Measurements from ENCODE around the gene RANBP3. TPM values are rescaled to one million over a fixed set of nuclear protein-coding genes. Genes with fewer than 3 reads are reported as not detected.
A peak's percentile ranks its signal among the peaks of the same experiment; 100 is the strongest.

Gene RANBP3
- total and polyA plus RNA-seq, 2 of the 8 experiments (the other 6 are each of a cell fraction or from before 2014, with no cell fraction given), result 95.4 to 122 TPM

GRCh38 chr19:6020166-6020882 lies 42.4 kb upstream of the RANBP3 start:
- Histone ChIP-seq H3K4me3 (ENCODE audit: extremely low read depth in 1 of 4, insufficient read depth in 2 of 4, low read depth in 3 of 4, low read length in 4 of 4) (no peak overlapping the region), H2BK15ac (ENCODE audit: low read length) (no peak overlapping the region), H4K8ac (ENCODE audit: extremely low read depth, insufficient read depth, low read length) (no peak overlapping the region), H2BK5ac (ENCODE audit: low read depth, low read length) (no peak overlapping the region), H2AFZ (ENCODE audit: low read length) (no peak overlapping the region), H3K9ac (replicated peaks in 1 of 4; ENCODE audit: extremely low read depth in 1 of 4, low read depth in 3 of 4, low read length in 3 of 4) (peak overlapping the region in 1 of 4 experiments; percentile 29; a peak in 1 of 7 replicates), H2BK120ac (replicated peaks; ENCODE audit: low read depth, low read length) (no peak overlapping the region), H3K27ac (ENCODE audit: low read depth, low read length) (no peak overlapping the region), H3K4me1 (replicated peaks in 1 of 4; ENCODE audit: control insufficient read depth in 3 of 4, insufficient read depth in 4 of 4, low read length in 3 of 4) (peaks cover 0 to 6% (median 0%) of the 10 kb centered on the region in 4 experiments; a peak in 2 of 7 replicates), H2AK5ac (ENCODE audit: low read depth, low read length) (no peak overlapping the region), H3K14ac (ENCODE audit: insufficient read length) (no peak overlapping the region), H3K36me3 (ENCODE audit: control insufficient read depth in 2 of 4, insufficient read depth in 4 of 4, low read length in 3 of 4) (no peaks in the 10 kb centered on the region), H4K5ac (ENCODE audit: insufficient read length, low read depth, low read length) (no peak overlapping the region), H3K18ac (ENCODE audit: extremely low read depth, low read length) (no peak overlapping the region), H3K79me2 (ENCODE audit: control insufficient read depth in 1 of 2, insufficient read depth in 2 of 2, low read length in 2 of 2) (no peaks in the 10 kb centered on the region), H4K91ac (replicated peaks; ENCODE audit: insufficient read length, low read length) (no peak overlapping the region), H4K20me1 (replicated peaks in 1 of 2; ENCODE audit: control insufficient read depth in 1 of 2, insufficient read depth in 2 of 2, low read length in 2 of 2) (no peaks in the 10 kb centered on the region), H3K23ac (ENCODE audit: insufficient read length) (no peak overlapping the region), H2BK12ac (ENCODE audit: low read depth, low read length) (no peak overlapping the region), H3K23me2 (ENCODE audit: low read depth, low read length) (no peaks in the 10 kb centered on the region), H3K56ac (replicated peaks; ENCODE audit: insufficient read length, low read depth, low read length) (no peak overlapping the region), H3K27me3 (replicated peaks in 1 of 4; ENCODE audit: control insufficient read depth in 3 of 4, extremely low read depth in 1 of 4, insufficient read depth in 3 of 4, low read length in 3 of 4) (peaks cover 0 to 4% (median under 1%) of the 10 kb centered on the region in 4 experiments; a peak in 4 of 7 replicates), H3K9me3 (ENCODE audit: insufficient read depth in 2 of 2, low read depth in 1 of 2, low read length in 1 of 2) (no peaks in the 10 kb centered on the region), H3K4ac (replicated peaks; ENCODE audit: insufficient read length, low read depth, low read length) (no peak overlapping the region), H2BK20ac (ENCODE audit: low read length) (no peak overlapping the region), H3K4me2 (ENCODE audit: insufficient read depth in 1 of 2, low read depth in 2 of 2, low read length in 2 of 2) (no peak overlapping the region), H3K79me1 (ENCODE audit: low read depth, low read length) (no peaks in the 10 kb centered on the region)
- 83% methylated on average over 20 of the region's 20 CpGs; no CpG with 5 or more reads in 1 of the 2 experiments for WGBS, 2 experiments (ENCODE audit: extremely low coverage in 1 of 2, insufficient coverage in 1 of 2, insufficient read length in 1 of 2, insufficient replicate concordance in 2 of 2, low coverage in 1 of 2, low lambda C conversion rate in 2 of 2, missing lambda C conversion rate in 1 of 2)
- FAIRE-seq (no peak), DNase-seq (ENCODE audit: low read depth in 1 of 2, low spot score in 2 of 2) (no peak)
- POLR2A ChIA-PET (ENCODE audit: partially characterized antibody), result interaction anchor here (1.1 kb wide), 2 partner anchors 27 to 42 kb away, joined by 3 read pairs; partner anchors contain the start of gene RANBP3
- CTCF ChIA-PET (ENCODE audit: partially characterized antibody), result interaction anchor here (1.0 to 11.7 kb wide), 15 partner anchors 11 to 216 kb away, joined by 4 to 306 read pairs (median 13); partner anchors contain the start of gene NRTN
- TF ChIP-seq RNF2 (IDR thresholded peaks at IDR 0.05; ENCODE audit: borderline replicate concordance, low read depth, low read length, missing control alignments, poor library complexity, severe bottlenecking) (no peak), MAX (IDR thresholded peaks at IDR 0.05) (no peak), RFX5 (IDR thresholded peaks at IDR 0.05; ENCODE audit: borderline replicate concordance, low read depth, low read length) (no peak), CEBPB (IDR thresholded peaks at IDR 0.05; ENCODE audit: low read depth, low read length) (no peak), GTF2F1 (IDR thresholded peaks at IDR 0.05; ENCODE audit: borderline replicate concordance, low read depth, low read length) (no peak), NRF1 (IDR thresholded peaks at IDR 0.05; ENCODE audit: low read depth, low read length) (no peak), RXRA (IDR thresholded peaks at IDR 0.05; ENCODE audit: insufficient read depth, low read depth, low read length) (no peak), TEAD4 (IDR thresholded peaks at IDR 0.05; ENCODE audit: low read depth, low read length) (no peak), SIX5 (IDR thresholded peaks at IDR 0.05; ENCODE audit: low read depth, low read length) (no peak), TBP (IDR thresholded peaks at IDR 0.05; ENCODE audit: low read depth, low read length) (no peak), RBBP5 (IDR thresholded peaks at IDR 0.05; ENCODE audit: borderline replicate concordance, low read depth, low read length) (no peak), JUND (IDR thresholded peaks at IDR 0.05; ENCODE audit: low read length) (no peak), SIRT6 (IDR thresholded peaks at IDR 0.05; ENCODE audit: low read length) (no peak)

All from H1 (cell line).